HFFc6 (cell line): ENCODE results near the gene PDIA4. TPM values are rescaled to one million over a fixed set of nuclear protein-coding genes. Genes with fewer than 3 reads are reported as not detected.

ENCODE experiments used
- DNase-seq: peaks from one replicate; pipeline ENCODE4 v3.0.0-alpha.2; 2018
- H3K27ac Mint-ChIP-seq: 2 replicates; pipeline ENCODE4 v1.8.0; 2020; ENCODE audit warnings: mild to moderate bottlenecking, mixed read lengths
- H3K27me3 Mint-ChIP-seq: 2 replicates; pipeline ENCODE4 v1.8.0; 2021; ENCODE audit warnings: mild to moderate bottlenecking, moderate library complexity, mixed read lengths; ENCODE audit not compliant: insufficient read depth
- H3K36me3 Mint-ChIP-seq: 2 replicates; pipeline ENCODE4 v1.8.0; 2021; ENCODE audit warnings: low read depth, mixed read lengths
- H3K4me1 Mint-ChIP-seq: 2 replicates; pipeline ENCODE4 v1.8.0; 2020; ENCODE audit warnings: low read depth, mixed read lengths
- H3K4me3 Mint-ChIP-seq: 2 replicates; pipeline ENCODE4 v1.8.0; 2020; ENCODE audit warnings: mild to moderate bottlenecking, moderate library complexity, mixed read lengths
- H3K9me3 Mint-ChIP-seq: 2 replicates; pipeline ENCODE4 v1.8.0; 2020; ENCODE audit warnings: mild to moderate bottlenecking, mixed read lengths
- total RNA-seq, 6 experiments: library from RNA; stranded (reverse); fragmentation: NEBNext Ultra II Directional; extraction: Animal tissue kit (Norgen Biotek cat#: 25700); gene quantifications; 2 replicates in 1 of 6; 3 replicates in 5 of 6; pipeline ENCODE4 v1.2.3, GENCODE V29; 2021
- TF ChIP-seq, protein P1 (sequence below): fragments of 200-600 bp; sonication (generic); IDR thresholded peaks from 2 replicates; pipeline ENCODE4 v1.5.0; 2021; ENCODE audit warnings: antibody characterized with exemption, mild to moderate bottlenecking

The PDIA4 gene
- total RNA-seq, 6 experiments from 2014 or later = 185 to 210 (median 200) TPM

DNA sequence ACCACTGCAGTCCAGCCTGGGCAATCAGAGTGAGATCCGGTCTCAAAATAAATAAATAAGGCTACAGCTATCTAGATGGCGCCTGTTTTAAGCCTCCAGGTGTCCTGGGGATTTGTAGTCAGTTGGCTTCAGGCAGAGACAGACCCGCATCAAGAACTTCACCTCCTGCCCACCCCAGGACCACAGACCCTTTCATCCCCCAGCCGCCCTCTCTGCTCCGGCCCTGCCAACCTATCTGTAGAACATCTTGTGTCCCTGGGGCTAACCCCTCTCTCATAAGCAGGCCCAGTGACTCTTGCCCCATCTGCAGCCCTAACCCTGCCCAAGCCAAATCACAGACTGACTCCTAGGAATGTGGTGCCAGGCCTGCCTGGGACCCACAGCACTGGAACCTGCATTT, 17.9 kb downstream of the PDIA4 start:
- Mint-ChIP-seq H3K27me3 (no peaks in the 10 kb centered on the region; the same call in 1 of the 2 replicates), H3K4me1 (no peaks in the 10 kb centered on the region), H3K36me3 (peaks cover 13% of the 10 kb centered on the region), H3K9me3 (no peaks in the 10 kb centered on the region), H3K4me3 (no peak overlapping the region), H3K27ac (no peak overlapping the region)
- TF ChIP-seq, protein P1, sequence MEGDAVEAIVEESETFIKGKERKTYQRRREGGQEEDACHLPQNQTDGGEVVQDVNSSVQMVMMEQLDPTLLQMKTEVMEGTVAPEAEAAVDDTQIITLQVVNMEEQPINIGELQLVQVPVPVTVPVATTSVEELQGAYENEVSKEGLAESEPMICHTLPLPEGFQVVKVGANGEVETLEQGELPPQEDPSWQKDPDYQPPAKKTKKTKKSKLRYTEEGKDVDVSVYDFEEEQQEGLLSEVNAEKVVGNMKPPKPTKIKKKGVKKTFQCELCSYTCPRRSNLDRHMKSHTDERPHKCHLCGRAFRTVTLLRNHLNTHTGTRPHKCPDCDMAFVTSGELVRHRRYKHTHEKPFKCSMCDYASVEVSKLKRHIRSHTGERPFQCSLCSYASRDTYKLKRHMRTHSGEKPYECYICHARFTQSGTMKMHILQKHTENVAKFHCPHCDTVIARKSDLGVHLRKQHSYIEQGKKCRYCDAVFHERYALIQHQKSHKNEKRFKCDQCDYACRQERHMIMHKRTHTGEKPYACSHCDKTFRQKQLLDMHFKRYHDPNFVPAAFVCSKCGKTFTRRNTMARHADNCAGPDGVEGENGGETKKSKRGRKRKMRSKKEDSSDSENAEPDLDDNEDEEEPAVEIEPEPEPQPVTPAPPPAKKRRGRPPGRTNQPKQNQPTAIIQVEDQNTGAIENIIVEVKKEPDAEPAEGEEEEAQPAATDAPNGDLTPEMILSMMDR = no peak
- no peak for DNase-seq

DNA sequence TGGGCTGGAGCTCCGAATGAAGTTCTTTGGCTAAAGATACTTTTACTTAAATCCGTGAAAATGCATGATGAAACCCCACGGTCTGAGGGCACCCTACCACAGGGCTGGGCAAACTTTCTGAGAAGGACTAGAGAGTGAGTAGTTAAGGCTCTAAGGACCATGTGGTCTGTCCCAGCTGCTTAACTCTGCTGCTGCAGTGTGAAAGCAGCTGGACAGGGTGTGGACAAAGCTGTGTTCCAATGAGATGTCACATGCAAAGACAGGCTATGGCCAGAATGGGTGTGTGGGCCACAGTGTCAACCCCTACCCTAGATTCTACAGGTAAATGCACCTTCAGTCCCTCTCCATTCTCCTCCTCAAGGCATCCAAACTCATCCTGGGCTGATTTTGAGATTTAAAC, 18.8 kb downstream of the PDIA4 start:
- no peaks in the 10 kb centered on the region for H3K9me3 Mint-ChIP-seq
- peaks cover 13% of the 10 kb centered on the region for H3K36me3 Mint-ChIP-seq
- no peaks in the 10 kb centered on the region for H3K4me1 Mint-ChIP-seq
- H3K27me3 Mint-ChIP-seq = no peaks in the 10 kb centered on the region; the same call in 1 of the 2 replicates
- no peak overlapping the region for H3K4me3 Mint-ChIP-seq
- H3K27ac Mint-ChIP-seq = no peak overlapping the region
- TF ChIP-seq, protein P1 = no peak
- no peak for DNase-seq

DNA sequence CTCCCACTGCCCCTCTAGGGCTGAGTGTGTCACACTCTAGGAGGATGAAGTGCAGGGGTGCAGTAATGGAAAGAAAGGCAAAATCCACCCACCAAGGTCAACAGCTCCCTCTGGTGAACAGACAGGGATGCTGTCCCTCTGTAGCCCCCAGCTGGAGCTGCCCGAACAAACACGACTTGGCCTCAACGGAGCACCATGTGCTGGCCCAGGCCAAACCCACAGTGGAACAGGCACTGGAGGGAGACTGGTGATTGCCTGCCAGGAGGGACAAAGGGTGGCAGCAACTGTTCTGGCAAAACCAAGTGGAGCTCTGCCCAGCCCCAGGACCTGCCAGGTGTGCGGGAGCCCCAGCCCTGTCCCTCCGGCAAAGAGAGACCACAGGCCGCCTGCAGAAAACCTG, 20.7 kb downstream of the PDIA4 start:
- H3K36me3 Mint-ChIP-seq = peaks cover 9% of the 10 kb centered on the region
- no peak overlapping the region for H3K27ac Mint-ChIP-seq
- no peak for DNase-seq
- no peaks in the 10 kb centered on the region for H3K4me1 Mint-ChIP-seq
- TF ChIP-seq, protein P1 = peak; percentile 43; the same call in 1 of the 2 replicates
- no peaks in the 10 kb centered on the region; the same call in 1 of the 2 replicates for H3K27me3 Mint-ChIP-seq
- no peak overlapping the region for H3K4me3 Mint-ChIP-seq
- no peaks in the 10 kb centered on the region for H3K9me3 Mint-ChIP-seq

DNA sequence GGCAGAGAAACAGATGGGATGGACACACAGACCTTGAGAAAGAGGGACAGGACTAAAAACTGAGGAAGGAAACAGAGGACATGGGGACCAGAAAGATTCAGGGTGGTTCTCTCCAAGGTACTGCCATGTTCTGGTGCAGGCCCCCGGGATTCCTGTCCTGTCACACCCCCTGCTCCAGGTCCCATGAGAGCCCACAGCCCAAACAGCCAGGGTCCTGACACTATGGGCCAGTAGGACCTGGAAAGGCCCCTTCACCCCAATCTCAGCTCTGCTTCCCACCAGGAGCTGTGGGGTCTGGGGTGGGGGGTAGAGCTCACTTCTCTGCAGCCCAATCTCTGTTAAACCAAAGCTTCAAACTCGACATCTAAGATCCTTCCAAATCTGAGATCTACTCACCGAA, 21.2 kb downstream of the PDIA4 start:
- Mint-ChIP-seq H3K9me3 (no peaks in the 10 kb centered on the region), H3K27me3 (no peaks in the 10 kb centered on the region; the same call in 1 of the 2 replicates), H3K4me3 (no peak overlapping the region), H3K36me3 (peaks cover 5% of the 10 kb centered on the region), H3K27ac (no peak overlapping the region), H3K4me1 (no peaks in the 10 kb centered on the region)
- DNase-seq = no peak
- TF ChIP-seq, protein P1 = no peak

DNA sequence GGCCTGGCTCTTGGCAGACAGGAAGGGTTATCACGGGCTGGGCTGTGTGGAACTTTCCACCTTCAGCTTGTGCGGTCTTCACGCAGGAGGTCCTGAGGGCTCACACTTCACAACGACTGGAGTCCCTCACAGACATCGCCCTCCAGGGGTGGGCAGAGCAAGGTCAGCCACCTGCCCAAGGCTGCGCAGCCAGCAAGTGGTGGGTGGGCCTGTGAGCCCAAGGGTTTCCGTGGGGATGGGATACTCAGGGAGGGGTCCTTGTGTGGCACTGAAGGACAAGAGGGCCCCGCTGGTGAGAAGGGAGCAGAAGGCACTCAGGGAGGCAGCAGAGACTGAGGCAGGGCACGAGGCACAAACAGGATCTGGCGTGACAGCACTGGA, 22.0 kb downstream of the PDIA4 start:
- Mint-ChIP-seq H3K4me3 (no peak overlapping the region), H3K4me1 (no peaks in the 10 kb centered on the region), H3K9me3 (no peaks in the 10 kb centered on the region), H3K27me3 (no peaks in the 10 kb centered on the region; the same call in 1 of the 2 replicates), H3K36me3 (peaks cover 13% of the 10 kb centered on the region), H3K27ac (no peak overlapping the region)
- TF ChIP-seq, protein P1 = no peak
- no peak for DNase-seq
